A549 (cell line): ENCODE measurements around the gene PKDCC. TPM values are rescaled to one million over a fixed set of nuclear protein-coding genes. Genes with fewer than 3 reads are reported as not detected.
"Not testable (repeated sequence)": the region's sequence is repeated elsewhere in the genome, so short reads cannot be mapped to it uniquely, and the experiment has no call there.

Experiments used
- ATAC-seq, 2 experiments: fragments of 200-7000 bp in 1 of 2; fragments of >200 bp in 1 of 2; cut with Nextera tagmentation in 1 of 2; cut with Tn5 transposase in 1 of 2; 3 replicates each; pipeline versions ENCODE4 v1.8.0 to v1.9.1; 2018 to 2020; ENCODE audit warnings: mild to moderate bottlenecking in 1 of 2, moderate library complexity in 1 of 2
- CTCF ChIA-PET: fragments of 300-600 bp; sonication (Branson Sonifier 250); formaldehyde crosslinking; extraction: SDS; loops from one replicate; lab custom pipeline; 2021; ENCODE audit warnings: antibody characterized with exemption, inconsistent platforms; lab: Yijun Ruan, JAX
- POLR2A ChIA-PET: fragments of 350-600 bp; formaldehyde crosslinking; extraction: SDS; loops from one replicate; lab custom pipeline; 2021; ENCODE audit warnings: antibody characterized with exemption, inconsistent platforms; lab: Yijun Ruan, JAX
- DNase-seq, 2 experiments: peaks; one replicate each; pipeline versions ENCODE4 v3.0.0 to v3.0.0-alpha.2; 2011 to 2016; ENCODE audit warnings: low read depth in 1 of 2, low spot score in 1 of 2
- FAIRE-seq: peaks from 2 replicates; lab custom pipeline; 2011; peaks lifted over from hg19 to GRCh38; lab: Jason Lieb, UNC
- H3K27ac ChIP-seq, 2 experiments: fragments of >200 bp; sonication (Bioruptor Twin); formaldehyde crosslinking; 3 replicates each; pipeline ENCODE4 v1.5.1; 2016 to 2017
- H3K4me1 ChIP-seq: fragments of >200 bp; sonication (Bioruptor Twin); formaldehyde crosslinking; 3 replicates; pipeline ENCODE4 v1.6.1; 2016
- H3K4me2 ChIP-seq: fragments of >200 bp; sonication (Bioruptor Twin); formaldehyde crosslinking; 3 replicates; pipeline ENCODE4 v1.6.1; 2016
- H3K4me3 ChIP-seq: fragments of >200 bp; sonication (Bioruptor Twin); formaldehyde crosslinking; 3 replicates; pipeline ENCODE4 v1.5.1; 2016
- H3K9me3 ChIP-seq: fragments of >200 bp; sonication (Bioruptor Twin); formaldehyde crosslinking; 3 replicates; pipeline ENCODE4 v1.6.1; 2016
- BHLHE40 ChIP-seq: IDR thresholded peaks from 2 replicates; pipeline ENCODE4 v1.6.1; 2012; ENCODE audit warnings: low read depth, low read length, inconsistent platforms
- CEBPB ChIP-seq, 2 experiments: fragments of >200 bp in 1 of 2; sonication (Bioruptor Twin) in 1 of 2; formaldehyde crosslinking in 1 of 2; IDR thresholded peaks; 2 replicates each; pipeline ENCODE4 v1.6.1; 2012 to 2016
- EHF ChIP-seq: fragments of 250-450 bp; sonication (Bioruptor Pico); IDR thresholded peaks from 2 replicates; pipeline ENCODE4 v1.5.0; 2020; ENCODE audit warnings: mild to moderate bottlenecking
- EHMT2 ChIP-seq: fragments of 200-600 bp; sonication (generic); IDR thresholded peaks from 2 replicates; pipeline ENCODE4 v1.6.1; 2016; ENCODE audit warnings: antibody characterized with exemption, low read depth, mild to moderate bottlenecking, moderate library complexity
- ELK1 ChIP-seq: fragments of 150-350 bp; IDR thresholded peaks from 2 replicates; pipeline ENCODE4 v1.6.1; 2014; ENCODE audit warnings: low read depth, mild to moderate bottlenecking, low read length
- FOSL2 ChIP-seq, 2 experiments: fragments of 450-650 bp in 1 of 2; fragments of >200 bp in 1 of 2; sonication (Bioruptor Twin) in 1 of 2; formaldehyde crosslinking; IDR thresholded peaks; 2 replicates each; pipeline versions ENCODE4 v1.5.0 to v1.6.1; 2016 to 2020; ENCODE audit warnings: mild to moderate bottlenecking in 1 of 2, moderate library complexity in 1 of 2
- GATA3 ChIP-seq: IDR thresholded peaks from 2 replicates; pipeline ENCODE4 v1.6.1; 2012; ENCODE audit warnings: borderline replicate concordance
- HOXA7 ChIP-seq: fragments of 250-450 bp; sonication (Bioruptor Pico); IDR thresholded peaks from 2 replicates; pipeline ENCODE4 v1.5.0; 2020; ENCODE audit warnings: mild to moderate bottlenecking, moderate library complexity
- HOXB5 ChIP-seq: fragments of 250-450 bp; sonication (Bioruptor Pico); IDR thresholded peaks from 2 replicates; pipeline ENCODE4 v1.5.0; 2020; ENCODE audit warnings: mild to moderate bottlenecking, moderate library complexity
- KDM5A ChIP-seq: fragments of 200-600 bp; sonication (generic); IDR thresholded peaks from 2 replicates; pipeline ENCODE4 v1.6.1; 2016; ENCODE audit warnings: antibody characterized with exemption, mild to moderate bottlenecking
- MAFK ChIP-seq: fragments of 450-650 bp; IDR thresholded peaks from 2 replicates; pipeline ENCODE4 v1.6.1; 2014; ENCODE audit not compliant: partially characterized antibody
- MAX ChIP-seq: IDR thresholded peaks from 2 replicates; pipeline ENCODE4 v1.6.1; 2012
- NFE2L2 ChIP-seq: fragments of 150-350 bp; conservative IDR thresholded peaks from 2 replicates; pipeline ENCODE4 v1.6.1; 2014; ENCODE audit warnings: low read length
- NPAS2 ChIP-seq: fragments of 250-450 bp; sonication (Bioruptor Pico); IDR thresholded peaks from 2 replicates; pipeline ENCODE4 v1.8.0; 2022; ENCODE audit warnings: mild to moderate bottlenecking, moderate library complexity, borderline replicate concordance
- NR3C1 ChIP-seq: fragments of >200 bp; sonication (Bioruptor Twin); formaldehyde crosslinking; IDR thresholded peaks from 3 replicates; pipeline ENCODE4 v1.6.1; 2017
- RARB ChIP-seq: fragments of 250-450 bp; sonication (Bioruptor Pico); IDR thresholded peaks from 2 replicates; pipeline ENCODE4 v1.8.0; 2021; ENCODE audit warnings: mild to moderate bottlenecking, moderate library complexity
- RCOR1 ChIP-seq: fragments of 150-350 bp; IDR thresholded peaks from 2 replicates; pipeline ENCODE4 v1.6.1; 2014; ENCODE audit warnings: antibody characterized with exemption, low read length, low read depth
- REST ChIP-seq: fragments of 200-600 bp; sonication (generic); IDR thresholded peaks from 2 replicates; pipeline ENCODE4 v1.6.1; 2016; ENCODE audit warnings: antibody characterized with exemption, mild to moderate bottlenecking, moderate library complexity
- RFX5 ChIP-seq: fragments of 450-650 bp; IDR thresholded peaks from 2 replicates; pipeline ENCODE4 v1.7.1; 2014; ENCODE audit warnings: antibody characterized with exemption, mild to moderate bottlenecking, moderate library complexity
- SMC3 ChIP-seq: fragments of >200 bp; sonication (Bioruptor Twin); formaldehyde crosslinking; IDR thresholded peaks from 3 replicates; pipeline ENCODE4 v1.6.1; 2018; ENCODE audit warnings: inconsistent platforms
- TP53 ChIP-seq: fragments of 250-450 bp; sonication (Bioruptor Pico); IDR thresholded peaks from 2 replicates; pipeline ENCODE4 v1.5.0; 2021; ENCODE audit warnings: mild to moderate bottlenecking, moderate library complexity
- USF2 ChIP-seq: fragments of 450-650 bp; IDR thresholded peaks from 2 replicates; pipeline ENCODE4 v1.6.1; 2014; ENCODE audit warnings: antibody characterized with exemption
- WGBS: methylation state at CpG from one replicate; pipeline ENCODE4 v1.1.6; 2017; ENCODE audit errors: missing lambda C conversion rate; 5-methylcytosine and 5-hydroxymethylcytosine counted together
- polyA plus RNA-seq, 4 experiments: library from polyadenylated mRNA; depleted of rRNA in 3 of 4; stranded (reverse); fragments of >200 nt; fragmentation: RNase III in 1 of 4; extraction: RNeasy Plus Mini Kit Qiagen cat#74134 plus additional on column Dnase treatment in 1 of 4; gene quantifications; 2 replicates in 3 of 4; 3 replicates in 1 of 4; pipeline ENCODE4 v1.2.3, GENCODE V29; 2011 to 2017

PKDCC gene
- polyA plus RNA-seq, 2 of the 4 experiments (the other 2 are of a cell fraction) = 30.0 to 64.5 TPM

- FAIRE-seq (no peak), DNase-seq (no peak), ATAC-seq (no peak)
- H3K4me2 ChIP-seq = no peak overlapping the region
- TF ChIP-seq BHLHE40 (no peak), MAX (no peak), HOXA7 (no peak), HOXB5 (CRISPR knock-in tag) (no peak), USF2 (no peak), NPAS2 (CRISPR knock-in tag) (no peak), GATA3 (no peak)
- ChIA-PET CTCF (interaction anchor here (0.5 to 2.1 kb wide), 3 partner anchors 10 to 112 kb away, joined by 3 to 5 read pairs (median 5); no protein-coding TSS in a partner anchor), POLR2A (no interaction called here)
- no peaks in the 10 kb centered on the region for H3K9me3 ChIP-seq
- no peaks in the 10 kb centered on the region for H3K4me1 ChIP-seq
- no peak overlapping the region for H3K27ac ChIP-seq
- no peak overlapping the region for H3K4me3 ChIP-seq
- 62% methylated on average over 6 of the region's 6 CpGs for WGBS
Measured at GRCh38 chr2:42032224-42032620, 15.6 kb upstream of the PKDCC start.

- Histone ChIP-seq H3K4me3 (no peak overlapping the region), H3K9me3 (no peaks in the 10 kb centered on the region), H3K4me2 (no peak overlapping the region), H3K4me1 (no peaks in the 10 kb centered on the region), H3K27ac (no peak overlapping the region)
- ChIA-PET CTCF (interaction anchor here (1.2 kb wide), 1 partner anchor 11 kb away, joined by 3 read pairs; no protein-coding TSS in a partner anchor), POLR2A (interaction anchor here (0.7 kb wide), 1 partner anchor 263 kb away, joined by 3 read pairs; no protein-coding TSS in a partner anchor)
- DNase-seq (no peak), FAIRE-seq (no peak), ATAC-seq (no peak)
- TF ChIP-seq RCOR1 (no peak), NR3C1 (no peak), SMC3 (no peak), TP53 (CRISPR knock-in tag) (no peak), RARB (CRISPR knock-in tag) (no peak), MAFK (no peak), CEBPB (IDR thresholded peaks at IDR 0.05) (no peak), EHMT2 (no peak), FOSL2 (IDR thresholded peaks at IDR 0.05) (no peak), FOSL2 (CRISPR knock-in tag; IDR thresholded peaks at IDR 0.05) (no peak), NFE2L2 (no peak), RFX5 (no peak), BHLHE40 (no peak), EHF (CRISPR knock-in tag) (no peak), MAX (no peak)
- 82% methylated on average over 10 of the region's 11 CpGs for WGBS
Measured at GRCh38 chr2:42032745-42033144, 15.1 kb upstream of the PKDCC start.

- H3K27ac ChIP-seq, POLR2A ChIA-PET, H3K4me2 ChIP-seq, ATAC-seq, H3K9me3 ChIP-seq, H3K4me3 ChIP-seq, DNase-seq, FAIRE-seq, H3K4me1 ChIP-seq: not testable (repeated sequence)
- WGBS = 78% methylated on average over 6 of the region's 6 CpGs
- CTCF ChIA-PET = interaction anchor here (0.9 to 2.8 kb wide), 3 partner anchors 13 to 62 kb away, joined by 3 to 9 read pairs (median 4); no protein-coding TSS in a partner anchor
Measured at GRCh38 chr2:42034096-42034495, 13.7 kb upstream of the PKDCC start.

- TF ChIP-seq EHF (CRISPR knock-in tag) (no peak), GATA3 (no peak), FOSL2 (IDR thresholded peaks at IDR 0.05) (no peak), FOSL2 (CRISPR knock-in tag; IDR thresholded peaks at IDR 0.05) (no peak), CEBPB (IDR thresholded peaks at IDR 0.05) (no peak), KDM5A (no peak), ELK1 (no peak), REST (no peak)
- WGBS = 74% methylated on average over 5 of the region's 5 CpGs
- Histone ChIP-seq H3K4me3 (no peak overlapping the region), H3K4me1 (no peaks in the 10 kb centered on the region), H3K9me3 (no peaks in the 10 kb centered on the region), H3K27ac (no peak overlapping the region), H3K4me2 (no peak overlapping the region)
- FAIRE-seq (no peak), DNase-seq (no peak), ATAC-seq (no peak; a peak in 1 of 6 replicates)
- ChIA-PET CTCF (interaction anchor here (0.7 to 2.8 kb wide), 6 partner anchors 9 to 150 kb away, joined by 3 to 9 read pairs (median 5); no protein-coding TSS in a partner anchor), POLR2A (no interaction called here)
Measured at GRCh38 chr2:42035241-42035640, 12.6 kb upstream of the PKDCC start.
